Heart left ventricle (tissue), 13 donors: ENCODE measurements around the gene NTF3.

ENCODE experiments used
- POLR2A ChIP-seq, 2 donors: fragments of 450-650 bp; IDR thresholded peaks; one replicate each; pipeline ENCODE4 v1.6.1; 2017; ENCODE audit warnings: antibody characterized with exemption in 2 of 2, mild to moderate bottlenecking in 2 of 2, moderate library complexity in 2 of 2
- TF ChIP-seq, protein P1 (sequence below), 12 donors: fragments of 200-600 bp; sonication (generic) in 4 of 12; IDR thresholded peaks; one replicate each; pipeline versions ENCODE4 v1.5.0 to v1.8.0; 2018 to 2022; ENCODE audit warnings: antibody characterized with exemption in 12 of 12, mild to moderate bottlenecking in 5 of 12
- donor health status: ischemic (EF 13 %, LVEDD 7.1; RV severe dilation, severe dysfunction).
- donor health status: DM: no; HTN: yes; CAD: no.
- donor health status: DM: no; HTN: no; CAD: no.
- donor health status: ischemic (EF 25% LVEDD 6.9; RV normal size, moderate dysfunction).
- donor health status: ischemic (EF 25% LVEDD 5.7; RV mildly dilated, moderate dysfunction).
- donor health status: ischemic (EF 35%, LVEDD 5.7; RV mildly dilated, moderate dysfunction).
- donor health status: nonischemic (EF 11% LVEDD 7.7; RV severe dilation, severe dysfunction).
- donor health status: DM: yes; HTN: yes; CAD: no.
- donor health status: PGD.
- donor health status: ischemic (EF 29% LVEDD 5.4; RV normal size, mild dysfunction).
- donor health status: nonischemic (EF 23%, LVEDD 6.1; RV moderate dilation, normal function).

DNA sequence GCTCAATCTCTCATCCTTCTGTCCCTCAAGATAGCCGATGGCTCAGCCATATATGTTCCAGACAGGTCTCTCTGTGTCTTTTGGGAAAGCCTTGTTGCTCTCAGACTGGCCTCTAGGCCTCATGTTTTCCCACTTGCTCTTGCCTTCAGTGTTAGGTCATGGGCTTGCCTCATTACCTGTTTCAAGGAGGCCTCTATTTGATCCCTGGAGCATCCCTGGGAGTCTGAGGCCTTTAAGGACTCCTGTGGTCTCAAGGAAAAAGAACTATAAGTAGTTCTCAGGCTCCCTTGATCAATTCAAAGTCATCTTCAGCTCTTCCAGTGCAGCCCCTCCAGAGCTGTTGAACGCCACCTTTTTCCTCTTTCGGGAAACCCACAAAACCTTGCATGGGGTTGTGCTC, 47.9 kb downstream of the NTF3 start:
- TF ChIP-seq, protein P1, sequence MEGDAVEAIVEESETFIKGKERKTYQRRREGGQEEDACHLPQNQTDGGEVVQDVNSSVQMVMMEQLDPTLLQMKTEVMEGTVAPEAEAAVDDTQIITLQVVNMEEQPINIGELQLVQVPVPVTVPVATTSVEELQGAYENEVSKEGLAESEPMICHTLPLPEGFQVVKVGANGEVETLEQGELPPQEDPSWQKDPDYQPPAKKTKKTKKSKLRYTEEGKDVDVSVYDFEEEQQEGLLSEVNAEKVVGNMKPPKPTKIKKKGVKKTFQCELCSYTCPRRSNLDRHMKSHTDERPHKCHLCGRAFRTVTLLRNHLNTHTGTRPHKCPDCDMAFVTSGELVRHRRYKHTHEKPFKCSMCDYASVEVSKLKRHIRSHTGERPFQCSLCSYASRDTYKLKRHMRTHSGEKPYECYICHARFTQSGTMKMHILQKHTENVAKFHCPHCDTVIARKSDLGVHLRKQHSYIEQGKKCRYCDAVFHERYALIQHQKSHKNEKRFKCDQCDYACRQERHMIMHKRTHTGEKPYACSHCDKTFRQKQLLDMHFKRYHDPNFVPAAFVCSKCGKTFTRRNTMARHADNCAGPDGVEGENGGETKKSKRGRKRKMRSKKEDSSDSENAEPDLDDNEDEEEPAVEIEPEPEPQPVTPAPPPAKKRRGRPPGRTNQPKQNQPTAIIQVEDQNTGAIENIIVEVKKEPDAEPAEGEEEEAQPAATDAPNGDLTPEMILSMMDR (IDR thresholded peaks at IDR 0.05) = no peak
- TF ChIP-seq POLR2A (IDR thresholded peaks at IDR 0.05) = no peak
